HG02885 (cell line): ENCODE data around the gene LHFPL3.
"Not testable (repeated sequence)": the region's sequence is repeated elsewhere in the genome, so short reads cannot be mapped to it uniquely, and the experiment has no call there.

ENCODE experiments used
- ATAC-seq: cut with Tn5 transposase; IDR thresholded peaks from one replicate; pipeline ENCODE4 v1.9.1; 2021; ENCODE audit warnings: mild to moderate bottlenecking; ENCODE audit not compliant: unreplicated experiment, poor library complexity

Gene LHFPL3

GRCh38 chr7:104563350-104563901 lies 235.0 kb downstream of the LHFPL3 start:
- not testable (repeated sequence) for ATAC-seq

GRCh38 chr7:104569751-104570150 lies 241.3 kb downstream of the LHFPL3 start:
- ATAC-seq: no peak

DNA sequence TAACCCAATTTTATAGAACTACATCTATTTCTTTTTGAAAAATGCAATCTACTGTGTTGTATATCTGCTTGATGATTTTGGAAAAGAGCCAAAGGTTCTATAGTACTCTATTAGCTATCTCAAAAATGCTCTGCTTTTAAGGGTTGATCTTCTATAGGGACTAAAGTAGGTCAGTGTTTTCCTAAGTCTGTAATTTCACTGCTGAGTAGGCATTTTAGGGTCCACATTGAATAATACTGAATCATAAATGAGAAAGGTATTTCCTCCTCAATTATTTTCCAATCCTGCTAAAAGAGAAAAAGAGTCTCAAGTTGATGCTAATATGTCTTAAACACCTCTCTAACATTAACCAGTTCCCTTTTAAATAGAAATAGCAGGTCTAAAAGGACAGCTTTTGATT lies 244.2 kb downstream of the LHFPL3 start:
- ATAC-seq: no peak

- ATAC-seq: no peak
Observed at GRCh38 chr7:104584620-104585019, 256.2 kb downstream of the LHFPL3 start.

- ATAC-seq: not testable (repeated sequence)
Observed at GRCh38 chr7:104595591-104595990, 267.2 kb downstream of the LHFPL3 start.

GRCh38 chr7:104603957-104604356 lies 275.6 kb downstream of the LHFPL3 start:
- no peak for ATAC-seq

GRCh38 chr7:104604706-104605105 lies 276.3 kb downstream of the LHFPL3 start:
- ATAC-seq: no peak

DNA sequence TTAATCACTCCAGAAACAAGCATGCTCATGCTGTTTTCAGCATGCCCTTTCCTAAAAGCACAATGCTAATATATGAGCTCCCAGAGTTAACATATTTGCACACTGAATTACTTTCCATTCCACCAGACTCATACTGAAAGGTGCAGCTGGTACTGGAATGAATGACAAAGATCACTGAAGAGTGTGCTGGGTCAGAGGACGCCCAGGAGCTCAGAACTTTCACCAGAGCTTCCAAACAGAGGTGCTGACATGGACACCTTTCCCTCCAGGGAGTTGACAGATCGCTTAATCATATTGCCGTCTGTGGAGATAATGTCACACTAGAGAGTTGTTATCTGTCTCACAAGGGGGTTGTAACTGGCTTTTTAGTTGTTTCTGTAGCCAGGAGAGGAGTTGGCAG lies 292.9 kb downstream of the LHFPL3 start:
- no peak for ATAC-seq

GRCh38 chr7:104625956-104626355 lies 297.6 kb downstream of the LHFPL3 start:
- ATAC-seq: no peak

GRCh38 chr7:104627516-104627915 lies 299.1 kb downstream of the LHFPL3 start:
- no peak for ATAC-seq

DNA sequence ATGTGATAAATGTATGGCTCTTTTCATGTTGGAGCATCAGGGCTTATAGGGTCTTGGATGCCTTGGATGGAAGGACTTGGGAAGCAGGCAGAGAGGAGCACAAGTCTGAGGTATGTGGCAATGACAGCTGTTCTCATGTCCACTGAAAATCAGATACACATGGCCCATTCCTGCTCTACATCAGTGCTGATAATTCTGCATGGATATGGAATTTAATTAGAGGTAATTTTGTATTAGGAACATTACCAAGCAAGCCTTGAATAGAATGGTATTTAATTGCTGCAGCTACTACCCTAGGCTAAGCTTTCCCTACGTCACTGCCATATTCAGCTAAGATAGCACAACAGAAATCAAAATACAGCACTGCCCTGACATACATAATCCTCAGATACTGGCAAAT lies 299.6 kb downstream of the LHFPL3 start:
- no peak for ATAC-seq

DNA sequence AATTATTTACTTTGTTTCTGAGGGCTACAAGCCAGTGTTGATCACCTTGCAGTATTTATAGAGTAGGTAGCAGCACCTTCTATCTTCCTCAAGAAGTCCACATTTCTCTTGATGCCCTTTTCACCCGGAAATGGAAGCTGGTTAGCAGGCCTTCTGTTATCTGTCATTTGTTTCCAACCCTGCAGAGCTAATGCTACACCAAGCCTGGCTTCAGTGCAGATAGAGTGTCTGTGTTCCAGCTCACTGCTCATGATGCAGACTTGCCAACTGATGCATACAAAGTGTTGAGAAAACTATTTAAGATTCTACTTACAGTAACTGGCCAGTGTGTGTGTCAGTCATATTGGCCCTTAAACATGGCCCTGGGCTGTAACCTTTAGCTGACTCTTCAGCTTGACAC lies 301.0 kb downstream of the LHFPL3 start:
- no peak for ATAC-seq

- no peak for ATAC-seq
Observed at GRCh38 chr7:104640506-104640905, 312.1 kb downstream of the LHFPL3 start.

DNA sequence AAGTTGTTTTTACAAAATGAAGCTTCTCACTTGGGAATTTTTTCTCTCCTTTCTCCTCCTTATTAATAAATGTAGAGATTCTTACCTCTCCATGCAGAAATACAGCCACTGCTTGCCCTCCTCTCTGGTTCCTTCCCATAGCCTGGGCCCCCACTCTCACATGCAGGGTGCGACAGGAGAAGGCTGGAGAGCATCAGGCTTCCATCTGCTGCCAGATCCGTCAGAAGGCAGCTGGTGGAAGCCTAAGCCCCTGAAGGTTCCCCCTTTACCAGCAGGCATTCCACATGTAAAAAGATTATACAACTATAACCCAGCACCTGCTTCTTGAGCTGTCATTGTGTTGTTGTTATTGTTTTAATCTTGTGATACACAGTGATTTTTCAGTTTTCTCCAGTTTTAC lies 314.2 kb downstream of the LHFPL3 start:
- ATAC-seq: no peak

GRCh38 chr7:104643587-104644217 lies 315.3 kb downstream of the LHFPL3 start:
- ATAC-seq: no peak

DNA sequence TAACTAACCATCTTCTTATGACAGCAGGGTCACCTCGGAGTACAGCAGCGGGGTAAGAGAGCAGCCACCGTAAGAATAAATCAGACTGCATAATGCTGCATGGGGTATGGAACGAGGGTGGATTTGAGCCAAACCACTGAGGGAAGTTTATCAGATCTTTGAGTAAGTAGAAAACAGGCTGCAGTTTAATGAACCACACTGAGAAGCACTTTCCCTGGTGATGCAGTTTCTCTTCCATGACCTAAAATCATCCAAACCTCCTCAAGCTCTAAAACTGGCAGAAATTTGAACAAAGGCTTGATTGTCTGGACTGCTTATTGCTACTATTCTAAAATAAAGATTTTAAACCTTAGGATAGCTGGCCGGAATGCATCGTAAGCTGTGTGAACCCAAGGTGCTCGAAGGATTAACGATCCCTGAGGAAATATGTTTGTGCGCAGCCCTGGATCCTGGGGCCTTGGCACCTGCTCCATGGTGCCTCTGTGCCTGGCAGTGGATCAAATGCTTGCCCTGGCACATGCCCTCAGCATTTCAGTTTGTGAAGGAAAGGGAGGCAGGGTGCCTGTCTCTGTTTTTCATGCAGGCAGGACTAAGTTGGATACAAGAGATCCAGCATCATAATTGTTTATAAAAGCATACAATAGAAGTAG lies 322.7 kb downstream of the LHFPL3 start:
- no peak for ATAC-seq

DNA sequence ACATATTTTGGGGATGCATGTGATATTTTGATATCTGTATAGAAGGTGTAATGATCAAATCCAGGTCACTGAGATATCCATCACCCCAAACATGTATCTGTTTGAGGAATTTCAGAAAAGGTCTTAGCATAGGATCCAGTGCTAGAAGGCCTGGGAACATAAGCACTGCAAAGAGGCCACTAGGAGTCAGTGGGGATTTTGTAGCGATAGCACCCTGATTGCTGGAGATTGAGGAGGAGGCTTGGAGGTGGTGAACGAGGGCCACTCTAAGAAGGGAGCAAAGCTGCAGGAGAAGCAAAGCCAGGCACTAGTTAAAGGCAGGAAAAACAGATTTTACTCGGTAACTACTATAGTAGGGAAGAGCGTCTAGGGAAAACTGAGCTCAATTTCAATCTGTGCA lies 324.0 kb downstream of the LHFPL3 start:
- no peak for ATAC-seq

- ATAC-seq: no peak
Observed at GRCh38 chr7:104652865-104653264, 324.5 kb downstream of the LHFPL3 start.

DNA sequence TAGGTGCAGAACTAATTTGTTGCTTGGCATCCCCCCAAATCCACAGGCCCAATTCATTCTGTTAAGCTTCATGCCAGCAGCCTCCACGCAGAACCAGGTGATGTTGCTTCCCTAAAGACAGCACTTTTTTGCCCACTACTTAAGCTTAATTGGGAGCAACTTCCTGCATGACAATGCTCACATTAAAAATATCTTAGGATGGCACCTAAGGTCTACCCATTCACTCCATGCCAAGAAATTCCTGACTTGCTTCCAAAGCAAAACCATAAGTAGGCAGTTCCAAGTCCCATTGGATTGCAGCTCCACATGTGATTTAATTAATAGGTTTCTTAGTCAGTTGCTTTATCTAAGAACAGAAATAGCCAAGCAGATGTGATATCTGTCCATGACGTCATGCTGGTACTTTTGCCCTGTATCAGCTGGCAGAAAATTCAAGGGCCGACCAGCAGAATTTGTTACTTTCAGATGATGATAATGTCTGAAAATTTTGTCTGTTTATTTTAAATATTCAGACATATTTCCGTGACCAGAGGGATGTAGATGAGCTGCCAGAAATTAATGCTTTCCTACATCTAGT lies 325.5 kb downstream of the LHFPL3 start:
- ATAC-seq: no peak

GRCh38 chr7:104655592-104655991 lies 327.2 kb downstream of the LHFPL3 start:
- no peak for ATAC-seq

- no peak for ATAC-seq
Observed at GRCh38 chr7:104656467-104656866, 328.1 kb downstream of the LHFPL3 start.

DNA sequence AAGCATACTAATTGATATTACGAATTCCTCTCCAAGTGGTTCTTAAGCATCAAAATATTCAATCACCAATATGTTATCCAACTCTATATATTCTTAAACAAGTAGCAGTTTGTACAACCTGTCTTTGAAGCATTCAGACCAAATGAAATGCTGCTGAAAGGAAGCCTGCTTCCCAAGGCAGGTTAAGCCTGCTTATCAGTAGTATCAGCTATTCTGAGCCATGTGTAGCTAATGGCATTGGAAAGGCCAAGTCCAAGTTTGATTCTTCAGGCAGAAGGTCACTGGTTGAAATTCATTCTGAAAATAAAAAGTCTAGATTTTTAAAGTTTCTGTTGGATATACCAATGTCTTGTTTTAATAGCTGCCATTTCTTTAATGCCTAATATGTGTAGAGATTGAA lies 328.7 kb downstream of the LHFPL3 start:
- no peak for ATAC-seq
